CD1c-positive myeloid dendritic cell (primary cell): ENCODE measurements around the gene TTLL6.
A peak's percentile ranks its signal among the peaks of the same experiment; 100 is the strongest.
"Not testable (repeated sequence)": the region's sequence is repeated elsewhere in the genome, so short reads cannot be mapped to it uniquely, and the experiment has no call there.

Experiments
- DNase-seq: peaks from one replicate; pipeline ENCODE4 v3.0.0-alpha.2; 2016; ENCODE audit errors: extremely low spot score

The TTLL6 gene

GRCh38 chr17:48723423-48724250 lies 93.4 kb downstream of the TTLL6 start:
- no peak for DNase-seq

- peak; percentile 38 for DNase-seq
Observed at GRCh38 chr17:48722915-48723422, 94.1 kb downstream of the TTLL6 start, which contains the start of gene PRAC2. PRAC2 (plus strand) TSS chr17:48723185; CDS start chr17:48724411, 1,226 bp downstream.

GRCh38 chr17:48722201-48722907 lies 94.7 kb downstream of the TTLL6 start, which contains the start of gene PRAC1:
PRAC1 (minus strand) TSS chr17:48722518; CDS start chr17:48722392, 126 bp downstream.
- no peak for DNase-seq

- no peak for DNase-seq
Observed at GRCh38 chr17:48721009-48721402, 96.0 kb downstream of the TTLL6 start.

GRCh38 chr17:48720266-48721008 lies 96.6 kb downstream of the TTLL6 start:
- no peak for DNase-seq

GRCh38 chr17:48719642-48720265 lies 97.3 kb downstream of the TTLL6 start:
- DNase-seq, result no peak

GRCh38 chr17:48718761-48719641 lies 98.0 kb downstream of the TTLL6 start:
- no peak for DNase-seq

GRCh38 chr17:48718227-48718760 lies 98.7 kb downstream of the TTLL6 start:
- no peak for DNase-seq

GRCh38 chr17:48717367-48718226 lies 99.4 kb downstream of the TTLL6 start:
- no peak for DNase-seq

GRCh38 chr17:48716549-48716948 lies 100.5 kb downstream of the TTLL6 start:
- not testable (repeated sequence) for DNase-seq

GRCh38 chr17:48715496-48716399 lies 101.3 kb downstream of the TTLL6 start:
- DNase-seq, result no peak
